Activated T-helper 1 cell treated with Interleukin-2 at 50 U/mL for 16 hours (primary cell): ENCODE data around the gene UBXN10.

Source experiments
- DNase-seq: peaks from one replicate; pipeline ENCODE4 v3.0.0-alpha.2; 2020; ENCODE audit warnings: low read depth

Gene UBXN10

DNA sequence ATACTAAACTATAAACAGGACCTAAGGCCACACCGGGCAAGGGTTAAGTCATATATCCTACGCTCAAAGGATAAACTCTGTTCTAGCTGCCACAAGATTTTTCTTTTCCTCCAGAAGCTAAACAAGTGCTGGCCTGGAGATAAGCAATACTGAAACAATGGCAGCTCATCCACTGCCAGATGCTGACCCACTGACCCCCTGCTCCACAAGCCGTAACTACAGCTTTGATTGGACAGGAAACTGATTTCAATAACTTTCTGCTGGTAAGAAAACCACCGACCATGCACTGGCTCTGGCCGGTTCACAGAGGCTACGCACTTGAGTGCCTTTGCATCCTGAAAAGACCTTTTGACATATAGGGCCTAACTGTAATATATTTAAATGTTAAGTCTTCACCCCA lies 51.8 kb downstream of the UBXN10 start:
- DNase-seq = no peak

DNA sequence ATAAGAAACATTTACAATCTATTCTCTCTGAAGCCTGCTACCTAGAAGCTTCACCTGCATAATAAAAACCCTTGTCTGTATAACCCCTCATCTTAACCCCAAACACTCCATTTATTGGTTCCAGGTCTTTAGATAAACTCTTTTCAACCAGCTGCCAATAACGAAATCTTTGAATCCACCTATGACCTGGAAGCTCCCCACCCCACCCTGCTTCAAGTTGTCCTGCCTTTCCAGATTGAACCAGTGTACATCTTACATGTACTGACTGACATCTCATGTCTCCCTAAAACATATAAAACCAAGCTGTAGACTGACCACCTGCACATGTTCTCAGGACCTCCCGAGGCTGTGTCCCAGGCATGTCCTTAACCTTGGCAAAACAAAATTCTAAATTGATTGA lies 54.1 kb downstream of the UBXN10 start:
- DNase-seq = no peak

GRCh38 chr1:20242890-20243479 lies 57.1 kb downstream of the UBXN10 start:
- DNase-seq = no peak
